Measurements from ENCODE around the gene KPNA6.
"Not testable (repeated sequence)": the region's sequence is repeated elsewhere in the genome, so short reads cannot be mapped to it uniquely, and the experiment has no call there.

KPNA6 gene

GRCh38 chr1:32111789-32112188, 3.9 kb downstream of the KPNA6 start:
- no peaks in the 10 kb centered on the region for H3K9me3 Mint-ChIP-seq
- ATAC-seq (replicated peaks) (no peak), DNase-seq (no peak)
- H3K36me3 Mint-ChIP-seq (ENCODE audit: insufficient read depth): peaks cover 29% of the 10 kb centered on the region
- peaks cover 51 to 59% of the 10 kb centered on the region in 2 donors for H3K4me1 Mint-ChIP-seq (ENCODE audit: low read depth in 2 of 2)
- peak overlapping the region; percentile 9 to 96 for H3K4me3 Mint-ChIP-seq
- no peaks in the 10 kb centered on the region for H3K27me3 Mint-ChIP-seq
- H3K27ac Mint-ChIP-seq: peak overlapping the region; percentile 10 to 70

GRCh38 chr1:32112806-32113375, 5.0 kb downstream of the KPNA6 start:
- ATAC-seq (replicated peaks): no peak
- no peak for DNase-seq
- Mint-ChIP-seq H3K9me3 (no peaks in the 10 kb centered on the region), H3K27ac (no peak overlapping the region), H3K27me3 (no peaks in the 10 kb centered on the region), H3K4me3 (peak overlapping the region; percentile 7 to 8), H3K4me1 (ENCODE audit: low read depth in 2 of 2) (peaks cover 50 to 61% of the 10 kb centered on the region in 2 donors), H3K36me3 (ENCODE audit: insufficient read depth) (peaks cover 20% of the 10 kb centered on the region)

GRCh38 chr1:32113436-32113835, 5.6 kb downstream of the KPNA6 start:
- Mint-ChIP-seq H3K4me3 (peak overlapping the region in 1 of 2 donors; percentile 35), H3K36me3 (ENCODE audit: insufficient read depth) (peaks cover 14% of the 10 kb centered on the region), H3K4me1 (ENCODE audit: low read depth in 2 of 2) (peaks cover 54 to 67% of the 10 kb centered on the region in 2 donors)
- not testable (repeated sequence) for H3K9me3 Mint-ChIP-seq; H3K27ac Mint-ChIP-seq; DNase-seq; H3K27me3 Mint-ChIP-seq; ATAC-seq (replicated peaks)

- ATAC-seq (replicated peaks): no peak
- Mint-ChIP-seq H3K27me3 (no peaks in the 10 kb centered on the region), H3K4me1 (ENCODE audit: low read depth in 2 of 2) (peaks cover 46 to 64% of the 10 kb centered on the region in 2 donors), H3K36me3 (ENCODE audit: insufficient read depth) (peaks cover 14% of the 10 kb centered on the region), H3K9me3 (no peaks in the 10 kb centered on the region), H3K4me3 (no peak overlapping the region), H3K27ac (no peak overlapping the region)
- DNase-seq: no peak
Observed at GRCh38 chr1:32114420-32114819, 6.6 kb downstream of the KPNA6 start.

GRCh38 chr1:32115496-32115895, 7.6 kb downstream of the KPNA6 start:
- Mint-ChIP-seq H3K36me3 (ENCODE audit: insufficient read depth) (peaks cover 6% of the 10 kb centered on the region), H3K4me3 (no peak overlapping the region), H3K27ac (peak overlapping the region in 1 of 2 donors; percentile 32), H3K9me3 (no peaks in the 10 kb centered on the region), H3K27me3 (no peaks in the 10 kb centered on the region), H3K4me1 (ENCODE audit: low read depth in 2 of 2) (peaks cover 42 to 56% of the 10 kb centered on the region in 2 donors)
- ATAC-seq (replicated peaks) (no peak), DNase-seq (no peak)

GRCh38 chr1:32116531-32116930, 8.7 kb downstream of the KPNA6 start:
- Mint-ChIP-seq H3K27ac (no peak overlapping the region), H3K4me3 (no peak overlapping the region), H3K36me3 (ENCODE audit: insufficient read depth) (peaks cover 6% of the 10 kb centered on the region), H3K9me3 (no peaks in the 10 kb centered on the region), H3K27me3 (no peaks in the 10 kb centered on the region), H3K4me1 (ENCODE audit: low read depth in 2 of 2) (peaks cover 46 to 54% of the 10 kb centered on the region in 2 donors)
- DNase-seq (no peak), ATAC-seq (replicated peaks) (no peak)

GRCh38 chr1:32122151-32122550, 14.3 kb downstream of the KPNA6 start:
- H3K9me3 Mint-ChIP-seq: no peaks in the 10 kb centered on the region
- ATAC-seq (replicated peaks): no peak
- H3K4me1 Mint-ChIP-seq (ENCODE audit: low read depth in 2 of 2): peaks cover 36 to 44% of the 10 kb centered on the region in 2 donors
- no peak for DNase-seq
- H3K27me3 Mint-ChIP-seq: no peaks in the 10 kb centered on the region
- peak overlapping the region; percentile 8 to 80 for H3K27ac Mint-ChIP-seq
- peak overlapping the region in 1 of 2 donors; percentile 22 for H3K4me3 Mint-ChIP-seq
- peaks cover 7% of the 10 kb centered on the region for H3K36me3 Mint-ChIP-seq (ENCODE audit: insufficient read depth)

GRCh38 chr1:32123361-32123760, 15.5 kb downstream of the KPNA6 start:
- ATAC-seq (replicated peaks); H3K4me3 Mint-ChIP-seq; DNase-seq; H3K36me3 Mint-ChIP-seq (ENCODE audit: insufficient read depth); H3K27me3 Mint-ChIP-seq; H3K9me3 Mint-ChIP-seq: not testable (repeated sequence)
- H3K27ac Mint-ChIP-seq: peak overlapping the region; percentile 8 to 80
- H3K4me1 Mint-ChIP-seq (ENCODE audit: low read depth in 2 of 2): peaks cover 38 to 47% of the 10 kb centered on the region in 2 donors

GRCh38 chr1:32125313-32125712, 17.5 kb downstream of the KPNA6 start:
- H3K4me1 Mint-ChIP-seq (ENCODE audit: low read depth in 2 of 2): peaks cover 48 to 57% of the 10 kb centered on the region in 2 donors

GRCh38 chr1:32126770-32127169, 18.9 kb downstream of the KPNA6 start:
- DNase-seq: no peak
- Mint-ChIP-seq H3K9me3 (no peaks in the 10 kb centered on the region), H3K4me1 (ENCODE audit: low read depth in 2 of 2) (peaks cover 39 to 50% of the 10 kb centered on the region in 2 donors), H3K36me3 (ENCODE audit: insufficient read depth) (peaks cover 24% of the 10 kb centered on the region), H3K4me3 (no peak overlapping the region), H3K27me3 (no peaks in the 10 kb centered on the region), H3K27ac (peak overlapping the region in 1 of 2 donors; percentile 49)
- ATAC-seq (replicated peaks): no peak

More at GRCh38 chr1:32125313-32125712, 17.5 kb downstream of the KPNA6 start:
- DNase-seq: no peak
- H3K9me3 Mint-ChIP-seq: no peaks in the 10 kb centered on the region
- no peak overlapping the region for H3K4me3 Mint-ChIP-seq
- no peak for ATAC-seq (replicated peaks)
- no peak overlapping the region for H3K27ac Mint-ChIP-seq
- H3K27me3 Mint-ChIP-seq: no peaks in the 10 kb centered on the region
- peaks cover 16% of the 10 kb centered on the region for H3K36me3 Mint-ChIP-seq (ENCODE audit: insufficient read depth)

- H3K9me3 Mint-ChIP-seq: no peaks in the 10 kb centered on the region
Observed at GRCh38 chr1:32127409-32128198, 19.7 kb downstream of the KPNA6 start.

GRCh38 chr1:32128479-32128878, 20.6 kb downstream of the KPNA6 start:
- no peaks in the 10 kb centered on the region for H3K9me3 Mint-ChIP-seq
- peak overlapping the region; percentile 61 to 77 for H3K27ac Mint-ChIP-seq
- DNase-seq (no peak), ATAC-seq (replicated peaks) (no peak)
- H3K27me3 Mint-ChIP-seq: no peaks in the 10 kb centered on the region
- H3K36me3 Mint-ChIP-seq (ENCODE audit: insufficient read depth): peaks cover 25% of the 10 kb centered on the region
- H3K4me1 Mint-ChIP-seq (ENCODE audit: low read depth in 2 of 2): peaks cover 27 to 40% of the 10 kb centered on the region in 2 donors
- no peak overlapping the region for H3K4me3 Mint-ChIP-seq

More at GRCh38 chr1:32127409-32128198, 19.7 kb downstream of the KPNA6 start:
- Mint-ChIP-seq H3K27me3 (no peaks in the 10 kb centered on the region), H3K4me1 (ENCODE audit: low read depth in 2 of 2) (peaks cover 32 to 43% of the 10 kb centered on the region in 2 donors), H3K27ac (peak overlapping the region; percentile 49 to 61), H3K36me3 (ENCODE audit: insufficient read depth) (peaks cover 24% of the 10 kb centered on the region), H3K4me3 (peak overlapping the region in 1 of 2 donors; percentile 6)
- ATAC-seq (replicated peaks): no peak
- no peak for DNase-seq

- H3K27ac Mint-ChIP-seq: peak overlapping the region; percentile 61 to 77
- no peak for ATAC-seq (replicated peaks)
- H3K9me3 Mint-ChIP-seq: no peaks in the 10 kb centered on the region
- no peak for DNase-seq
- H3K27me3 Mint-ChIP-seq: no peaks in the 10 kb centered on the region
- H3K36me3 Mint-ChIP-seq (ENCODE audit: insufficient read depth): peaks cover 26% of the 10 kb centered on the region
- H3K4me1 Mint-ChIP-seq (ENCODE audit: low read depth in 2 of 2): peaks cover 28 to 42% of the 10 kb centered on the region in 2 donors
- no peak overlapping the region for H3K4me3 Mint-ChIP-seq
Observed at GRCh38 chr1:32128964-32129363, 21.1 kb downstream of the KPNA6 start.

GRCh38 chr1:32133950-32134280, 26.1 kb downstream of the KPNA6 start:
- DNase-seq; ATAC-seq (replicated peaks); H3K27me3 Mint-ChIP-seq; H3K9me3 Mint-ChIP-seq; H3K4me3 Mint-ChIP-seq; H3K27ac Mint-ChIP-seq: not testable (repeated sequence)
- H3K36me3 Mint-ChIP-seq (ENCODE audit: insufficient read depth): peaks cover 50% of the 10 kb centered on the region
- H3K4me1 Mint-ChIP-seq (ENCODE audit: low read depth in 2 of 2): peaks cover 23 to 41% of the 10 kb centered on the region in 2 donors
